Activated gamma-delta T cell treated with anti-CD3 and anti-CD28 coated beads, Interleukin-2, amount 50 U/mL, for 16 hours (primary cell): ENCODE results near the gene SPDYE16.
"Not testable (repeated sequence)": the region's sequence is repeated elsewhere in the genome, so short reads cannot be mapped to it uniquely, and the experiment has no call there.

Experiments
- DNase-seq: peaks from one replicate; pipeline ENCODE4 v3.0.0-alpha.2; 2020; ENCODE audit warnings: low read depth

Gene SPDYE16

DNA sequence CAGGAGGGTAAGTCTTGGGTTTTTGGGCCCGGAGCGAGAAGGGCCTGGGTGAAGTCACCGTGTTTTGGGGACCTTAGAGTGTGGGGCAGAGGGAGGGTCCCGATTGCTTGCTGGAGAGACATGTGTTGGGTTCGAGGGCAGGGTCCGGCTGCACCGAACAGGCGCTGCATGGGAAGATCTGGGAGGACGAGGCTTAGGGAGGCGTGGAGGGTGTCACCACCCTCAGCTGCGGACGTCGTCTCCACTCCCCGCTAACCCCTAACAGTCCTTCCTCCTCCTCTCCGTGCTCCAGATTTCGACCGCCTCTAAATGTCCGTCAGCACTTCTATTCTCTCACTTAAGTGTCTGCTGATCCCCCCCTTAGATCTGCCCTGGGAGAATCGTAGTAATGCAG, 6.8 kb upstream of the SPDYE16 start:
- not testable (repeated sequence) for DNase-seq

DNA sequence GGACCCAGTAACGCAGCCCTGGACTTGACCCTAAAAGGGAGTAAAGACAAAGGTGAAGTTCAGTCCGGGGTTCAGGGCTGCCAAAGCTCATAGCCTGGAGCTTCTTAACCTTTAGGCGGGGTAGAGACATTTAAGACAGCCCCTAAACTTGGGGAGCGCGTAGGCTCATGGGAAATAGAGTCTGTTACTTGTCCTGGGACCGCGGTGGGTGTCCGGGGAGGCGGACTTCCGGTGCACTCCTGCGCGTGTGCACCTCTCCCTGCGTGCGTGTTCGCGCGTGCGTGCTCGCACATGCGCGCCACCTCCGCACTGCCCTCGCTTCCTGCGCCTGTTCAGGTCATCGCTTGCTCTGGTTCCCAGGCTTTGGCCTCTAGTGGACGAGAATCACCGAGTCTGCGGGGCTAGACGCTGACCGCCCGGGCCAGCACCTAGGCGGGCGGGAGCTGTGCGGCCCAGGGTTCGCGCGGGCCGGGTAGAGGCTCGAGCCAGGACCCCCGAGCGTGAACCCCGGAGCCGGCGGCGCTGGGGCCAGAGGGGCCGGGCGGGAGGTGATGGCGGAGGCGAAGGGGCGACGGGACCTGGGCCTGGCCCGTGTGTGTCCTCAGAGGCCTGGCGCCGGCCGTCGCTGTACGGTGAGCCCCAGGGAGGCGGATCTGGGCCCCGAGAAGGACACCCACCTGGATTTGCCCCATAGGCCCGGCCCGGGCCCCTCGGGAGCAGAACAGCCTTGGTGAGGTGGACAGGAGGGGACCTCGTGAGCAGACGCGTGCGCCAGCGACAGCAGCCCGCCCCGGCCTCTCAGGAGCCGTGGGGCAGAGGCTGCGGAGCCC, 6.1 kb upstream of the SPDYE16 start:
- DNase-seq: peak; percentile 77

DNA sequence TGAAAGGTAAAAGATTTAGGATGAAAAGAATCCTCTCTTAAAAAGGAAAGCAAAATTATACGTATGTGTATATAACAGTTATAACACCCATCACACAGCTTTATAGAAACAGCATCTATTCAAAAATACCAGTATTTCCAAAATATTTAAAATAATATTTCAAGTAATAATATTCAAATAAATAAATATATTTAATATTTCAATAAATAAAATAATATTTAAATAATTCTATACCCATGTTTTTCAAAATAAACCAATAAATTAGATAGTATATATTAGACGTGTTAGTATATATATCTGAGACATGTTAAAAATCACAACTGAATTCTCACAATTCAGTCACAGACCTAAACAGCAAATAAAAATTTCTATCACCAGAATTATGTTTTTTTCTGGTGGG, 11.5 kb downstream of the SPDYE16 start:
- DNase-seq: not testable (repeated sequence)

DNA sequence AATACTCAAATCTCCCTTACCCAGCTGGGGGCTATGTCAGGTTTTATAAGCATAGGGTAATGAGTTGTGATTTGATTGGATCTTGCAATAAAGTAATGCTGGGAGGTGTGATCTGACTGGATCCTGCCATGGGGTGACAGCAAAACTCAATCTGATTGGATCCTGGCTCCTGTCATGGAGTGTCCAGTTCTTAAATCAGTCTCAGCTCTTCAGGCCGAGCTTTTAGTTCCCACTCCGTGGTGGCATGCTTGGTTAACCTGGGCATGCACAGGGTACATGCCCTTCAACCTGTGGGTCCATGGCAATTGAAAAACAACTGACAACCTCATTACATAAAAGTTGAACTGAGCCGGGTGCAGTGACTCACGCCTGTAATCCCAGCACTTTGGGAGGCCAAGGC, 16.9 kb downstream of the SPDYE16 start:
- not testable (repeated sequence) for DNase-seq

DNA sequence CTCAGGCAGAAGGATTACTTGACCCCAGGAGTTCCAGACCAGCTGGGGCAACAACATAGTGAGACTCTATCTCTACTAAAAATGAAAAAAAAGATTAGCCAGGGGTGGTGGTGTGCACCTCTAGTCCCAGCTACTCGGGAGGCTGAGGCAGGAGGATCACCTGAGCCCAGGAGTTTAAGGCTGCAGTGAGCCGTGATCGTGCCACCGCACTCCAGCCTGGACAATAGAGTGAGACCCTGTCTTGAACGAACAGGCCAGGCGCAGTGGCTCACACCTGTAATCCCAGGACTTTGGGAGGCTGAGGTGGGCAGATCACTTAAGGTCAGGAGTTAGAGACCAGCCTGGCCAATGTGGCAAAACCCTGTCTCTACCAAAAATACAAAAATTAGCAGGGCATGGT, 26.2 kb downstream of the SPDYE16 start:
- DNase-seq: not testable (repeated sequence)

DNA sequence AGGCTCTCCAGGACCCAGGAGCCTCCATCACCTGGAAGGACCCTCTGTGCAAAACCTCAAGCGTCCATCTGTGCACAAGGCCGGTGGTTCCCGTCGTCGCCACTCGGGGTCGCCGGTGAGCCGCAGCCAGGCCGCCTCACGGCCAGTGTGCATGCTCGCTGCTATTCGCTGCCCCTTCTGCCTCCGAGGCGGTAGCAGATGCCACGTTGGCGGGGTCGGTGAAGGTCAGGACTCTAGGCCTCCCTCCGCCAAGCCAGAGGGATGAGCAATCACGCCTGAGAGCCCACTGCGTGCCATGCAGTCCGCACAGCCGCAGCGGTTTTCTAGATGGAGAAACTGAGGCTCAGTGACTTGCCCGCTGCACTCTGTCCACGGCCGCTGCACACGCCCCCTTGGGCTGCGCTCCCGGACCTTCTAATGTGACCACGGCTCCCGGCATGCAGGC, 27.1 kb downstream of the SPDYE16 start:
- no peak for DNase-seq

DNA sequence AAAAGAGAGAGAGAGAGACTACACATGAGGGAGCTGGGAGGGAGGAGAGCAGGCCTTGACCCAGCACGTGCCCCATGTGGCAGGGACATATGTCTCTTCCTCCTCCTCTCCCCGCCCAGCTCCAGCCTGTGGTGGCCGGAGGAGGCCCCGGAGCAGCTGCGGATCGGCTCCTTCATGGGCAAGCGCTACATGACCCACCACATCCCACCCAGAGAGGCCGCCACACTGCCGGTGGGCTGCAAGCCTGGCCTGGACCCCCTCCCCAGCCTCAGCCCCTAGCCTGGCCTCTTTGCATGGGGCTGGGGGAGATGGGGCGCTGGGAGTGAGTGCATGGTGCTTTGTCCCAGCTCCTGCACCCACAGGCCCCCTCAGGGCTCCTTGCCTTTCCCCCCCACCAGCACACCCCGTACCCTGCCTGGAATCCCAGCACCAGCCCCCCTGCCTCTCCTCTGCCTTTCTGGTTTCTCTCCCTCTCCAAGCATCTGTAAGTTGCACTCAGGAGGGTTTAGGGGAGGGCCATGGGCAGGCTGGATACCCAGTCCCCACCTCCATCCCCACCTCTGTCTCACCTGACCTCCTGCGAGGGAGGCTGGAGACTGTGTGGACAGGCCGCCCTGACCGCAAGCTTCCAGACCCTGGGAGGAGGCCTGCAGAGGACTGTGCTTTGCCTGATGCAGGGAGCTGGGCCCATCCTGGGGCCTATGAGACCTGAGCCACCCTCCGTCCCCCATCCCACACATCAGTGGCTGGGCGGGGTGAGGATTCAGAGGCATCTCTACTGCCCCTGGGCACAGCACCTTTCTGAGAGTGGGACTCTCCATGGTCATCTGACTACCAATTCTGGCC, 27.9 kb downstream of the SPDYE16 start:
- no peak for DNase-seq

DNA sequence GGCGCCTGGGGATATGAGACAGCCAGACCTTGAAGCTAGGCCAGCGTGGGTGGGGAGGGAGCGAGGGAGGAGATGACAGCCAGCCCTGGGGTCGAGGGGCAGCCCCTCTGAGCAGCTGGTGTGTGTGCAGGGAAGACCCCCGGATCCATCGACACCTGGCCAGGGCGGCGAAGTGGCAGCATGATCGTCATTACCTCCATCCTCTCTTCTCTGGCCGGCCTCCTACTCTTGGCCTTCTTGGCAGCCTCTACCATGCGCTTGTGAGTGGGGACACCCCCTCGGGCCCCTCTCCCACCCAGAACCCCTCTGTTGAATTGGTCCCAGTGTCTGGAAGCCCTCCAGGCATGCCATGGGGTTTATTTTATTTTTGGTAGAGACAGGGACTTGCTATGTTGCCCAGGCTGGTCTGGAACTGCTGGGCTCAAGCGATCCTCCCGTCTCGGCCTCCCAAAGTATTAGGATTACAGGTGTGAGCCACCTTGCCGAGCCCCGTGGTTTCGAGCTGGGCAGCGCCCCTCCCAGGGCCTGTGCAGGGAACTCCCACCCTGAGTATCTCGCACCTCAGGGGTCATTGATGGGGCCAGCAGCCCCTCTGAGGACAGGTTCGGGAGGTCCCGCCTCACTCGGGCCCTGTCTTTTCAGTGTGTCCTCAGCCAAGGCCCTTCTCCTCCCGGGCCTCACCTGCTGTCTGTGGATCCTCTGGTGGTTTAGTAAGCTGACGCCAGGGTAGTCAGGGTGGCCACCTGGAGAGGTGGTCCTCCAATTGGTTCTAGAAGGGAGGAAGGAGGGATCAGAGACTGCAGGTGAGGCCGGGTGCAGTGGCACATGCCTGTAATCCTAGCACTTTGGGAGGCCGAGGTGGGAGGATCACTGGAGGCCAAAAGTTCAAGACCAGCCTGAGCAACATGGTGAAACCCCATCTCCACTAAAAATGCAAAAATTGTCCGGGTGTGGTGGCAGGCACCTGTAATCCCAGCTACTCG, 29.0 kb downstream of the SPDYE16 start:
- no peak for DNase-seq

DNA sequence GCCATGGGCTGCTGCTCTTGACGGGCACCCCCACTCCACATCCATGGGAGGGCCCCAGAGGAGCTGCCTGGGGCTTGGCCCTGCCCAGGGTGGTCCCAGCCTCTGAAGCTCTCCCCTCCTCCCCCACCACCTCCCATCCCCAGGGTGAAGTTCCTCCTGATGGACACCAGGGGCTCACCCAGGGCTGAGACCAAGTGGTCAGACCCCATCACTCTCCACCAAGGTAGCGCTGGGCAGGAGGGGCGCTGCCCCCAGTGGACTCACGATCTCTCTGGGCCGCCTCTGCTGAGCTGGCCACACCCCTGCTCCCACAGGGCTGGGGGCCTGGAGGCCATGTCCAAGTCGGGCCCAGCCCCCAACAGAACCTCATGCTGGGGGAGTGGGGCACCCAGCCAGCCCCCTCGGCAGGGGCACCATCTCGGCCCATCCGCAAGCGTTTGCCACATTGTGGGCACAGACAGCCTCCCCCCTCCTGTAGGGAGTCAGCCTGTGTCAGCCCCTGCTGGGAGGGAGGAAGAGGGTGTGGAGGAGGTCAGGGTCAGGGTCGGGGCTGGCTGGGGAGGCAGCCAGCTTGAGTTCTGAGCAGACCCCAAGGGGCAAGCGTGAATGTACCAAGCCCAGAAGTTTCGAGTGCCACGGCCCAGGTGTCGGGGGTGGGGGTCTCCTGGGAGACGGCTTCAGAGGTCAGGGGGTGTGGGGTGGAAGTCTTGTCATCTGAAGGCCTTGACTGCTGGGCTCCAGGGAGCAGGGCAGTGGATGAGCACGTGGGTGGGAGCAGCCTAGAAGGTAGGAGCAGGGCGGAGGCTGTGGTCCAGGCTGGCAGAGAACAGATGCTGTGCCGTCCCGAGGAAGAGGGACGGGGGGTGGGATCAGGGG, 29.9 kb downstream of the SPDYE16 start:
- no peak for DNase-seq

DNA sequence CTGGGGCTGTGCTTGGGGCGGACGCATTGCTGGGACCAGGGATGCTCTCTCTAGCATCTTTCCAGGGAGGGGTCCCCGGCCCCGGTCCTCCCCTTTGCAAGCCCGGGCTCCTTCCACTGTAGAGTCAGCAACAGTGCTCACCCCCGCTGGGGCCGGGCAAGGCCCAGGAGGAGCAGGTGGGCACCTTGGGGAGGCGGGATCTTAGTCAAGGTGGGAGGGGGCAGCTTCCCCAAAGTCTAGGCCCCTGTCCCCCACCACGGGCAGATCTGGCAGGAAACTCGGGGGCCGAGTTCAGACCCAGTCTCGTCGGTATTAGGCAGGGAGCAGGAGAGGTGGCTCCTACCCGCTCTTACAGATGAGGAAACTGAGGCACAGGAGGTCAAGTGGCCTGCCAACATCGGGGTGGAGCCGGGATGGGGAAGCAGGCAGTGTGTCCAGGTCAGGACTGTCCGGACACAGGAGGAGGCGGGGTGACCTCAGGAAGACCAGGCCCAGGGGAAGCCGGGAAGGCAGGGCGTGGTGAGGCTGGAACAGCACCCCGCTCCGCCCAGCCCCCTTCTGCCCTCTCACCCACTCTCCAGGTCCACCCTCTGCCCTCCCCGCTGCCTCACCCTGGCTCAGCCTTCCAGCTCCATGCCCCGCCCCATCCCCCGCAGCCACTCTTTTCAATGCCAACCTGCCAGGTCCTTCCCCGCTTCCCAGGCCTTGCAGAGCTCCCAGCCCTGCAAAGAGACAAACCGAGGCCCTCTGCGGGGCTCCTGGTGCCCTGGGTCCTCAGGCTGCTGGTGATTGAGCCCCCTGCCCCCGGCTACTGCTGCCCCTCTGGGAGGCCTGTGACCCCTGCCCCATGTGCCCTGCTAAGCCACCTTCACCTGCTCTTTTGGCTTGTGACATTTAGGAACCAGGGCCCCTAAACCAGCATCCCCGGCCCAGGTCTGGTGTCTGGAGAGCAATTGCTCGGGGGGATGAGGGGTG, 30.9 kb downstream of the SPDYE16 start:
- DNase-seq: not testable (repeated sequence)

DNA sequence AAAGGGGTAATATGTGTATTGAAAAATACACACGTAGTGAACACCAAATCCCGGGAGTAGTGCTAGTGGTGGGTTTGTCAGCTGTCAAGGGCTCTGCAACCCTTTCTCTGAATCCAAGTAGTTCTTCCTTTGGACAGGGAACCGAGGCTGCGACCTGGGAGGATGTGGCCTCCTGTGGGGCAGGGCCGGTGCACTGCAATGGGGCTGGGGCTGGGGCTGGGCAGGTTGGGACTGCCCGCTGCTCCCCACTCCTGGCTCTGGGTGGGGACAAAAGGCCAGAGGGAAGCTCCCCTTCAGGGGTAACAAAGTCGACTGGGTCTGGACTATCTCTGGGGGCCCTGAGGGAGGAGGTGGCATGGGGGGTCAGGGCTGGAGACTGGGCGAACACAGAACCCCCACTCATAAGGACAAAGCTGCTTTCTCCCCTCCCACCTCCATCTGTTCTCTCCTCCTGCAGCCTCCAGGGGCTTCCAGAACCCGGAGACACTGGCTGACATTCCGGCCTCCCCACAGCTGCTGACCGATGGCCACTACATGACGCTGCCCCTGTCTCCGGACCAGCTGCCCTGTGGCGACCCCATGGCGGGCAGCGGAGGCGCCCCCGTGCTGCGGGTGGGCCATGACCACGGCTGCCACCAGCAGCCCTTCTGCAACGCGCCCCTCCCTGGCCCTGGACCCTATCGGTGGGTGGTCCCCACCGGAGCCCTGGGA, 31.7 kb downstream of the SPDYE16 start:
- not testable (repeated sequence) for DNase-seq

DNA sequence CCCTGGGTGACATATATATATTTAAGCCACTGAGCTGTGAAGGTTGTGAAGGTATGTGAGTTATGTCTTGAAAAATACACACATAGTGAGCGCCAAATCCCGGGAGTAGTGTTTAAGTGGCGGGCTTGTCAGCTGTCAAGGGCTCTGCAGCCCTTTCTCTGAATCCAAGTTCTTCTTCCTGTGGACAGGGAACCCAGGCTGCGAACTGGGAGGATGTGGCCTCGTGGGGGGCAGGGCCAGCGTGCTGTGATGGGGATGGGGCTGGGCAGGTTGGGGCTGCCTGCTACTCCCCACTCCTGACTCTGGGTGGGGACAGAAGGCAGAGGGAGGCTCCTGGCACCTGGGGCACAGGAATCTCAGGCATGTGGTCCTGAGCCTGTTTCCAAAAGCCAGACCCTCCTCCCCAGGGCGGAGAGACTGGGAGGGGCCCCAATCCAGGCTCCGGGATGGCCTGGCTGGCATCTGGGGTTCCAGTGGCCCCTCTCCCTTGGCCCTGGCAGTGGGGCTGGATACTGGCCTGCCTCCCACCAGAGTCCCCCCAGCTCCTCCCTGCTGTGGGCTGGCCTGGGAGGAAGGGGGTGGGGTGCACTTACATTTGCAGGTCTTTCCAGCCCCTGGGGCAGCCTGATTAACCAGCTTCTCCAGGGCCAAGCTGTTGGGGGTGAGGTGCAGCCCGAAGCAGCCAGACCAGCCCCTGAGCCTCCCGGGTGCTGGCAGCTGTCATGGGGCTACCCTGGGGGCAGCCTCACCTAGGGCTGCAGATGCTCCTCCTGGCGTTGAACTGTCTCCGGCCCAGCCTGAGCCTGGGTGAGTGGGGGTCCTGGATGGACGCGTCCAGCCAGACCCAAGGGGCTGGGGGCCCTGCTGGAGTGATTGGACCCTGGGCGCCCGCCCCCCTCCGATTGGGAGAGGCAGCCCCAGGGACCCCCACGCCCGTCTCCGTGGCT, 32.9 kb downstream of the SPDYE16 start, which contains the start of gene UPK3B:
TSS of gene UPK3B (plus strand) at position 622 of the 947 bp plus-strand sequence. CDS start at position 723, 101 bp downstream.
- no peak for DNase-seq

DNA sequence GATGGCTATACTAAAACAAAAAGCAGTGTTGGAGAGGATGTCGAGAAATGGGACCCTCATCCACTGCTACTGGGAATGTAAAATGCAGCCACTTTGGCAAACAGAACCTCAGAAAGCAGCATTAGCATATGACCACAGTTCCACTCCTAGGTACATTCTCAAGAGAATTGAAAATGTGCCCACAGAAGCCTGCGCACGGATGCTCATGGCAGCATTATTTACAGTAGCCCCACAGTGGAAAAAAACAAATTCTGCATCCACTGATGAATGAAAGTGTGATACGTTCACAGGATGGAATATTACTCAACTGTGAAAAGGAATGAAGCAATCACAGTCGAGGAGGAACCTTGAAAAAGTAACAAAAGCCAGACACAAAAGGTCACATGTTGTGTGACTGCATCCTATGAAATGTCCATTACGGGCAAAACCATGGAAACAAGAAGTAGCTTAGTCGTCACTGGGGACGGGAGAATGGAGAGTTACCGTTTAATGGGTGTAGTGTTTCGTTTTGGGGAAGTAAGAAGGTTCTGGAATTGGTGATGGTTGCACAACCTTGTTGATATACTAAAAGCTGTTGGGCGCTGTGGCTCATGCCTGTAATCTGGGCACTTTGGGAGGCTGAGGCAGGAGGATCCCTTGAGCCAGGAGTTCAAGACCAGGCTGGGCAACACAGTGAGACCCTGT, 35.2 kb downstream of the SPDYE16 start:
- DNase-seq: no peak

DNA sequence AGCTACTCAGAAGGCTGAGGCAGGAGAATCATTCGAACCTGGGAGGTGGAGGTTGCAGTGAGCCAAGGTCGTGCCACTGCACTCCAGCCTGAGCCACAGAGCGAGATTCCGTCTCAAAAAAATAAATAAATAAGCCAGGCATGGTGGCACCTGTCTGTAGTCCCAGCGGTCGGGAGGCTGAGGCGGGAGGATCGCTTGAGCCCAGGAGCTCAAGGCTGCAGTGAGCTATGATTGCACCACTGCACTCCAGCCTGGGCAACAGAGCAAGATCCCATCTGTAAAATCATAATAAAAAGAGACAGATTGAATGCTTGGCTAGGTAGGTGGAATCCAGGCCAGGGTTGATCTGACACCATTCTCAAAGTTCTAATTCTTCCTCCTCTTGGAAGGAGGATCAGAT, 36.5 kb downstream of the SPDYE16 start:
- DNase-seq: not testable (repeated sequence)

DNA sequence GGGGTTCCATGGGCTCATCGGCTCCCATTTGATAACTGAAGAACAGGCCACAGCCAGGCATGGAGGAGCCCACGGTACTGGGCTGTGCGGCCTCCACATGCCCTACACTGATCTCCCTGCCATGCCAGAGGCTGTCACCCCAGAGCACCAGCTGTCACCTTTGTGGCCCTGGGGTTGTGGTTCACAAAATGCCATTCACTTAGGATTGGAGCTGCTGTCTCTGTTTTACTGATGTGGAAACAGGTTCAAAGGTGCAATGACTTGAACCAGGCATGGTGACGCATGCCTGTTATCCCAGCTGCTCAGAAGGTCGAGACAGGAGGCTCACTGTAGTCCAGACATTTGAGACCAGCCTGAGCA, 37.0 kb downstream of the SPDYE16 start:
- DNase-seq: no peak

DNA sequence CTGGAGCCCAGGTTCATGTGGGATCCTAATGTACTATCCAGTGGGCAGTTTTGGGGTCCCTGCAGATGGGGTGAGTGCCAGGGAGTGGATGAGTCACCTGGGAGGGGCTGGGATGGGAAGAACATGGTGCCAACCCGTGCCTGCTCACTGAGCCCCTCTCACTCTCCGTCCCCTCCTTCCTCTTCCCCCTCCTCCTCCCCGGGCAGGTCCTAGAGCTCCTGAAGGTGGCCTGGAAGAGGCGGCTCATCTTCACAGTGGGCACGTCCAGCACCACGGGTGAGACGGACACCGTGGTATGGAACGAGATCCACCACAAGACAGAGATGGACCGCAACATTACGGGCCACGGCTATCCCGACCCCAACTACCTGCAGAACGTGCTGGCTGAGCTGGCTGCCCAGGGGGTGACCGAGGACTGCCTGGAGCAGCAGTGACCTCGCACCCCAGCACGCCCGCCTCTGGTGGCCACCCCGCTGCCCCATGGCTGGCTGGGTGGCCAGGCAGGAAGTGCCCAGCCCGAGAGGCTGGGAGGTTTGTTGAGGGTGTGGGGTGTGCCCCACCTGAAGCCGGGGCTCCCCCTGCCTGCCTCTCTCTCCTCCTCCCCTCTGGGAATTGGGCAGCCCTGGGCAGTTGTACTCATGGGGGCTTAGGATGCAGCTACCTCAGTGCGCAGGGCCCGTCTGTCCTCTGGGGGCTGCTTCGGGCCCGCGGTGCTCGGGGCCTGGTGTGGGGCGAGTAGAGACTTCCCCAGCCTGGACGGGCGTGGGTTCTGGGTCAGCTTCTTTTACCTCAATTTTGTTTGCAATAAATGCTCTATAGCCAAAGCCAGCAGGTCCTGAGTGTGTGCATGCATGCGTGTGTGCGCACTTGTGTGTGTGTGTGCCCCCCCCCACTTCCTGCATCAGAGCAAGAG, 37.7 kb downstream of the SPDYE16 start:
- DNase-seq: no peak
